D341Med (cell line): ENCODE data around the gene PIGQ.

ENCODE experiments used
- DNase-seq: peaks from one replicate; pipeline ENCODE4 v3.0.0; 2012; ENCODE audit warnings: low spot score

Gene PIGQ

GRCh38 chr16:628321-629061 is 58.7 kb downstream of the PIGQ start:
- DNase-seq: no peak

- DNase-seq: peak; percentile 43
Observed at GRCh38 chr16:629185-629832, 59.5 kb downstream of the PIGQ start.

GRCh38 chr16:629833-630248 is 60.1 kb downstream of the PIGQ start:
- peak; percentile 40 for DNase-seq

- DNase-seq: no peak
Observed at GRCh38 chr16:630249-630814, 60.6 kb downstream of the PIGQ start.

- DNase-seq: peak; percentile 42
Observed at GRCh38 chr16:630815-631405, 61.1 kb downstream of the PIGQ start, which contains the start of gene WFIKKN1. Gene WFIKKN1, plus strand, starts transcription at chr16:630985. Its CDS starts 269 bp downstream, at chr16:631254.

- DNase-seq: no peak
Observed at GRCh38 chr16:631808-632358, 62.1 kb downstream of the PIGQ start.

GRCh38 chr16:632486-633335 is 62.9 kb downstream of the PIGQ start:
- DNase-seq: no peak

GRCh38 chr16:633336-634050 is 63.7 kb downstream of the PIGQ start:
- DNase-seq: no peak
